SK-N-SH treated with all-trans-retinoic acid at 6 μM for 48 hours (cell line): ENCODE measurements around the gene AEBP2.
"Not testable (repeated sequence)": the region's sequence is repeated elsewhere in the genome, so short reads cannot be mapped to it uniquely, and the experiment has no call there.

Experiments used
- ATAC-seq: fragments of 200-7000 bp; cut with Tn5 transposase; 3 replicates; pipeline ENCODE4 v1.9.1; 2020; ENCODE audit warnings: mild to moderate bottlenecking, moderate library complexity
- ARNTL ChIP-seq: fragments of 450-650 bp; formaldehyde crosslinking; IDR thresholded peaks from 2 replicates; pipeline ENCODE4 v1.5.0; 2020; ENCODE audit warnings: low read depth, mild to moderate bottlenecking, moderate library complexity, borderline replicate concordance
- BACH2 ChIP-seq: fragments of 250-450 bp; sonication (Bioruptor Pico); IDR thresholded peaks from 2 replicates; pipeline ENCODE4 v1.9.0; 2021; ENCODE audit warnings: mild to moderate bottlenecking, borderline replicate concordance
- CSDC2 ChIP-seq: fragments of 250-450 bp; sonication (Bioruptor Pico); IDR thresholded peaks from 2 replicates; pipeline ENCODE4 v1.5.0; 2020; ENCODE audit warnings: mild to moderate bottlenecking, moderate library complexity
- CSRNP3 ChIP-seq: fragments of 250-450 bp; sonication (Bioruptor Pico); IDR thresholded peaks from 2 replicates; pipeline ENCODE4 v1.5.1; 2021; ENCODE audit warnings: mild to moderate bottlenecking, moderate library complexity
- ESRRG ChIP-seq: fragments of 250-450 bp; sonication (Bioruptor Pico); IDR thresholded peaks from 2 replicates; pipeline ENCODE4 v1.6.1; 2021; ENCODE audit warnings: mild to moderate bottlenecking
- GLIS3 ChIP-seq: fragments of 250-450 bp; sonication (Bioruptor Pico); IDR thresholded peaks from 2 replicates; pipeline ENCODE4 v1.5.0; 2020; ENCODE audit warnings: mild to moderate bottlenecking, moderate library complexity
- ISL1 ChIP-seq: fragments of 250-450 bp; sonication (Bioruptor Pico); IDR thresholded peaks from 2 replicates; pipeline ENCODE4 v2.1.2; 2022; ENCODE audit warnings: mild to moderate bottlenecking, moderate library complexity
- OSR1 ChIP-seq: fragments of 250-450 bp; sonication (Bioruptor Pico); IDR thresholded peaks from 2 replicates; pipeline ENCODE4 v1.8.0; 2022; ENCODE audit warnings: moderate library complexity, mild to moderate bottlenecking, inconsistent platforms
- POU6F1 ChIP-seq: fragments of 250-450 bp; sonication (Bioruptor Pico); IDR thresholded peaks from 2 replicates; pipeline ENCODE4 v1.8.0; 2021; ENCODE audit warnings: low read depth, mild to moderate bottlenecking, moderate library complexity, borderline replicate concordance
- PPARA ChIP-seq: fragments of 250-450 bp; sonication (Bioruptor Pico); IDR thresholded peaks from 2 replicates; pipeline ENCODE4 v1.5.0; 2020; ENCODE audit warnings: mild to moderate bottlenecking, borderline replicate concordance
- RARB ChIP-seq: fragments of 250-450 bp; sonication (Bioruptor Pico); IDR thresholded peaks from 2 replicates; pipeline ENCODE4 v1.8.0; 2021; ENCODE audit warnings: mild to moderate bottlenecking, moderate library complexity
- SNAI2 ChIP-seq: fragments of 250-450 bp; sonication (Bioruptor Pico); IDR thresholded peaks from 2 replicates; pipeline ENCODE4 v1.5.0; 2020; ENCODE audit warnings: mild to moderate bottlenecking, moderate library complexity
- TCF4 ChIP-seq: fragments of 250-450 bp; sonication (Bioruptor Pico); IDR thresholded peaks from 2 replicates; pipeline ENCODE4 v1.8.0; 2021; ENCODE audit warnings: mild to moderate bottlenecking, moderate library complexity, borderline replicate concordance
- TOX ChIP-seq: fragments of 250-450 bp; sonication (Bioruptor Pico); IDR thresholded peaks from 2 replicates; pipeline ENCODE4 v1.8.0; 2021; ENCODE audit warnings: mild to moderate bottlenecking, moderate library complexity, borderline replicate concordance
- ZC3H10 ChIP-seq: fragments of 250-450 bp; sonication (Bioruptor Pico); IDR thresholded peaks from 2 replicates; pipeline ENCODE4 v1.5.1; 2021; ENCODE audit warnings: mild to moderate bottlenecking, moderate library complexity
- ZFP3 ChIP-seq: fragments of 250-450 bp; sonication (Bioruptor Pico); IDR thresholded peaks from 2 replicates; pipeline ENCODE4 v1.5.0; 2020; ENCODE audit warnings: mild to moderate bottlenecking, moderate library complexity
- ZFP30 ChIP-seq: fragments of 450-650 bp; formaldehyde crosslinking; IDR thresholded peaks from 2 replicates; pipeline ENCODE4 v1.5.0; 2022; ENCODE audit warnings: mild to moderate bottlenecking, moderate library complexity
- ZNF565 ChIP-seq: fragments of 450-650 bp; formaldehyde crosslinking; conservative IDR thresholded peaks from 2 replicates; pipeline ENCODE4 v1.5.0; 2020; ENCODE audit warnings: low read depth, mild to moderate bottlenecking, moderate library complexity
- ZNF70 ChIP-seq: fragments of 450-650 bp; formaldehyde crosslinking; IDR thresholded peaks from 2 replicates; pipeline ENCODE4 v1.5.0; 2020; ENCODE audit warnings: mild to moderate bottlenecking, moderate library complexity
- ZNF8 ChIP-seq: fragments of 450-650 bp; formaldehyde crosslinking; IDR thresholded peaks from 2 replicates; pipeline ENCODE4 v1.5.0; 2020; ENCODE audit warnings: mild to moderate bottlenecking, moderate library complexity
- TF ChIP-seq, protein P1 (sequence below): fragments of 250-450 bp; sonication (Bioruptor Pico); IDR thresholded peaks from 2 replicates; pipeline ENCODE4 v1.5.1; 2020; ENCODE audit warnings: low read depth, mild to moderate bottlenecking, moderate library complexity
- TF ChIP-seq, protein P2 (sequence below): fragments of 250-450 bp; sonication (Bioruptor Pico); IDR thresholded peaks from 2 replicates; pipeline ENCODE4 v1.8.0; 2020; ENCODE audit warnings: mild to moderate bottlenecking, moderate library complexity, borderline replicate concordance

Gene AEBP2

GRCh38 chr12:19474147-19474546, 34.9 kb downstream of the AEBP2 start:
- no peak for ATAC-seq
- no peak for TF ChIP-seq CSRNP3 (CRISPR knock-in tag)
- TF ChIP-seq SNAI2 (CRISPR knock-in tag) = no peak
- TF ChIP-seq BACH2 (CRISPR knock-in tag) = no peak
- TF ChIP-seq ISL1 (CRISPR knock-in tag) = no peak
- no peak for TF ChIP-seq TOX (CRISPR knock-in tag)
- TF ChIP-seq, protein P1, sequence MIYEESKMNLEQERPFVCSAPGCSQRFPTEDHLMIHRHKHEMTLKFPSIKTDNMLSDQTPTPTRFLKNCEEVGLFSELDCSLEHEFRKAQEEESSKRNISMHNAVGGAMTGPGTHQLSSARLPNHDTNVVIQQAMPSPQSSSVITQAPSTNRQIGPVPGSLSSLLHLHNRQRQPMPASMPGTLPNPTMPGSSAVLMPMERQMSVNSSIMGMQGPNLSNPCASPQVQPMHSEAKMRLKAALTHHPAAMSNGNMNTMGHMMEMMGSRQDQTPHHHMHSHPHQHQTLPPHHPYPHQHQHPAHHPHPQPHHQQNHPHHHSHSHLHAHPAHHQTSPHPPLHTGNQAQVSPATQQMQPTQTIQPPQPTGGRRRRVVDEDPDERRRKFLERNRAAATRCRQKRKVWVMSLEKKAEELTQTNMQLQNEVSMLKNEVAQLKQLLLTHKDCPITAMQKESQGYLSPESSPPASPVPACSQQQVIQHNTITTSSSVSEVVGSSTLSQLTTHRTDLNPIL (CRISPR knock-in tag) = no peak
- TF ChIP-seq ZNF8 = no peak
- TF ChIP-seq ZNF565 = no peak
- TF ChIP-seq ZFP30 (CRISPR knock-in tag) = no peak
- no peak for TF ChIP-seq GLIS3 (CRISPR knock-in tag)
- no peak for TF ChIP-seq CSDC2 (CRISPR knock-in tag)
- TF ChIP-seq, protein P2, sequence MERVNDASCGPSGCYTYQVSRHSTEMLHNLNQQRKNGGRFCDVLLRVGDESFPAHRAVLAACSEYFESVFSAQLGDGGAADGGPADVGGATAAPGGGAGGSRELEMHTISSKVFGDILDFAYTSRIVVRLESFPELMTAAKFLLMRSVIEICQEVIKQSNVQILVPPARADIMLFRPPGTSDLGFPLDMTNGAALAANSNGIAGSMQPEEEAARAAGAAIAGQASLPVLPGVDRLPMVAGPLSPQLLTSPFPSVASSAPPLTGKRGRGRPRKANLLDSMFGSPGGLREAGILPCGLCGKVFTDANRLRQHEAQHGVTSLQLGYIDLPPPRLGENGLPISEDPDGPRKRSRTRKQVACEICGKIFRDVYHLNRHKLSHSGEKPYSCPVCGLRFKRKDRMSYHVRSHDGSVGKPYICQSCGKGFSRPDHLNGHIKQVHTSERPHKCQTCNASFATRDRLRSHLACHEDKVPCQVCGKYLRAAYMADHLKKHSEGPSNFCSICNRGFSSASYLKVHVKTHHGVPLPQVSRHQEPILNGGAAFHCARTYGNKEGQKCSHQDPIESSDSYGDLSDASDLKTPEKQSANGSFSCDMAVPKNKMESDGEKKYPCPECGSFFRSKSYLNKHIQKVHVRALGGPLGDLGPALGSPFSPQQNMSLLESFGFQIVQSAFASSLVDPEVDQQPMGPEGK = no peak
- TF ChIP-seq RARB = no peak
- TF ChIP-seq, all 23 proteins: peak for 0

DNA sequence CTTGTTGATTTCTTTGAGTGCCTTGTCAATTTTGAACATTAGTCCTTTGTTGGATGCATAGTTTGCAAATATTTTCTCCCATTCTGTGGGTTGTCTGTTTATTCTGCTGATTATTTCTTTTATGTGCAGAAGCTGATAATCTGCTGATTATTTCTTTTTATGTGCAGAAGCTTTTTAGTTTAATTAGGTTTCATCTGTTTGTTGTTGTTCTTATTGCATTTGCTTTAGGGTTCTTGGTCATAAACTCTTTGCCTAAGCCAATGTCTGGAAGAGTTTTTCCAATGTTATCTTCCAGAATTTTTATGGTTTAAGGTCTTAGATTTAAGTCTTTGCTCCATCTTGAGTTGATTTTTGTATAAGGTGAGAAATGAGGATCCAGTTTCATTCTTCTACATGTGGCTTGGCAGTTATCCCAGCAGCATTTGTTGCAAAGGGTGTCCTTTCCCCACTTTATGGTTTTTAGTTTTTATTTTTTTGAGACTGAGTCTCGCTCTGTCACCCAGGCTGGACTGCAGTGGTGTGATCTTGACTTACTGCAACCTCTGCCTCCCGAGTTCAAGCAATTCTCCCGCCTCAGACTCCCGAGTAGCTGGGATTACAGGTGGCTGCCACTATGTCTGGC, 36.7 kb downstream of the AEBP2 start:
- ATAC-seq = not testable (repeated sequence)

- TF ChIP-seq, protein P1 (CRISPR knock-in tag) = no peak
- TF ChIP-seq CSDC2 (CRISPR knock-in tag) (no peak), TCF4 (CRISPR knock-in tag) (no peak), ZNF70 (CRISPR knock-in tag) (no peak), ARNTL (CRISPR knock-in tag) (no peak), GLIS3 (CRISPR knock-in tag) (no peak), ESRRG (CRISPR knock-in tag) (no peak), ZNF8 (no peak), TOX (CRISPR knock-in tag) (no peak), ZFP3 (no peak), OSR1 (no peak), PPARA (CRISPR knock-in tag) (no peak), POU6F1 (no peak), SNAI2 (CRISPR knock-in tag) (no peak), ZC3H10 (CRISPR knock-in tag) (no peak)
- TF ChIP-seq, protein P2 = no peak
- ATAC-seq = no peak
Observed at GRCh38 chr12:19477071-19477470, 37.8 kb downstream of the AEBP2 start.
